GM13976 (cell line): ENCODE results near the gene TMEM132A.
"Not testable (repeated sequence)": the region's sequence is repeated elsewhere in the genome, so short reads cannot be mapped to it uniquely, and the experiment has no call there.

Source experiments
- DNase-seq: peaks from one replicate; pipeline ENCODE4 v3.0.0; 2012; ENCODE audit warnings: low spot score
- CTCF ChIP-seq: IDR thresholded peaks from 2 replicates; pipeline ENCODE4 v1.5.1; 2012; ENCODE audit warnings: borderline replicate concordance, mild to moderate bottlenecking; ENCODE audit not compliant: insufficient read depth; ENCODE audit errors: extremely low read depth, missing control alignments, control extremely low read depth
- in situ Hi-C: fragments of 300-500 bp; cut with MboI; formaldehyde crosslinking; loops from one replicate; pipeline ENCODE4 v1.12.0; 2022; ENCODE audit warnings: low sequenced_read_pairs, mixed read lengths, inconsistent platforms; ENCODE audit not compliant: unreplicated experiment

The TMEM132A gene

GRCh38 chr11:60905047-60905446, 19.2 kb upstream of the TMEM132A start:
- in situ Hi-C loops, result no loop called here
- no peak for DNase-seq
- no peak for TF ChIP-seq CTCF

- DNase-seq, result no peak
- no peak for TF ChIP-seq CTCF
- in situ Hi-C loops, result no loop called here
Observed at GRCh38 chr11:60905551-60906113, 18.6 kb upstream of the TMEM132A start.

- in situ Hi-C loops, result no loop called here
- TF ChIP-seq CTCF, result no peak
- peak; percentile 98 for DNase-seq
Observed at GRCh38 chr11:60906132-60906972, 17.9 kb upstream of the TMEM132A start, which contains the start of gene PRPF19. Gene PRPF19, minus strand, starts transcription at chr11:60906585. Its CDS starts 203 bp downstream, at chr11:60906382.

- TF ChIP-seq CTCF, result no peak
- in situ Hi-C loops, result no loop called here
- no peak for DNase-seq
Observed at GRCh38 chr11:60908803-60909202, 15.5 kb upstream of the TMEM132A start.

GRCh38 chr11:60909680-60910280, 14.5 kb upstream of the TMEM132A start:
- DNase-seq, result not testable (repeated sequence)

GRCh38 chr11:60910281-60910687, 14.0 kb upstream of the TMEM132A start:
- no peak for TF ChIP-seq CTCF
- in situ Hi-C loops, result no loop called here
- peak; percentile 71 for DNase-seq

More at GRCh38 chr11:60909680-60910280, 14.5 kb upstream of the TMEM132A start:
- in situ Hi-C loops, result not testable (repeated sequence)
